C4-2B (cell line): ENCODE results near the gene ZNF146.

Source experiments
- CTCF ChIP-seq: fragments of 450-650 bp; conservative IDR thresholded peaks from 2 replicates; pipeline ENCODE4 v1.5.1; 2017; ENCODE audit warnings: mild to moderate bottlenecking
- ZFX ChIP-seq: fragments of 450-650 bp; IDR thresholded peaks from 2 replicates; pipeline ENCODE4 v1.6.1; 2017

- TF ChIP-seq CTCF (no peak), ZFX (no peak)
Measured at GRCh38 chr19:36201684-36202083, 13.2 kb upstream of the ZNF146 start.
